HG03097 (cell line): ENCODE measurements around the gene TMEM134.

Experiments
- ATAC-seq: cut with Tn5 transposase; IDR thresholded peaks from one replicate; pipeline ENCODE4 v1.9.1; 2021; ENCODE audit not compliant: unreplicated experiment, low FRiP score

TMEM134 gene

GRCh38 chr11:67500831-67501715, 32.0 kb upstream of the TMEM134 start:
- no peak for ATAC-seq

- no peak for ATAC-seq
Observed at GRCh38 chr11:67500484-67500821, 31.4 kb upstream of the TMEM134 start.

GRCh38 chr11:67499808-67500483, 30.9 kb upstream of the TMEM134 start:
- ATAC-seq: no peak

DNA sequence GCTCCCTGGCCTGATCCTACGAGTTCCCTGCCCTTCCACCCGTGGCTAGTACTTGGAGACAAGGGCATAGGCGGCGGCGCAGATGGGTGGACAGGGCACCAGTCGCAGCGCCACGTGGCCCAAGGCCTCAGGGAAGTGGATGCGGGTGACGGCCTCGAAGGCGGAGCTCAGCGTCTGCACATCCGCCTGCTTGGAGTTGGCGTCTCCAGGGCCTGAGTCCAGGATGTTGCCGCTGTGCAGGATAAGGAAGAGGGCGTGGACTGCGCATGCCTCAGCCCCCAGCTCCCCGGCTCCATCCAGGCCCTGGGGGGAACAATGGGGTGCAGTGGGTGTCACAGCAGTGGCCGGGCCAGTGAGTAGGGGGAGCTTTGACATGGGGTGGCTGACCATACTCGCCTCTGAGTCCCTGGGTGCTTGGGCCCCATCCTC, 29.5 kb upstream of the TMEM134 start:
- no peak for ATAC-seq

DNA sequence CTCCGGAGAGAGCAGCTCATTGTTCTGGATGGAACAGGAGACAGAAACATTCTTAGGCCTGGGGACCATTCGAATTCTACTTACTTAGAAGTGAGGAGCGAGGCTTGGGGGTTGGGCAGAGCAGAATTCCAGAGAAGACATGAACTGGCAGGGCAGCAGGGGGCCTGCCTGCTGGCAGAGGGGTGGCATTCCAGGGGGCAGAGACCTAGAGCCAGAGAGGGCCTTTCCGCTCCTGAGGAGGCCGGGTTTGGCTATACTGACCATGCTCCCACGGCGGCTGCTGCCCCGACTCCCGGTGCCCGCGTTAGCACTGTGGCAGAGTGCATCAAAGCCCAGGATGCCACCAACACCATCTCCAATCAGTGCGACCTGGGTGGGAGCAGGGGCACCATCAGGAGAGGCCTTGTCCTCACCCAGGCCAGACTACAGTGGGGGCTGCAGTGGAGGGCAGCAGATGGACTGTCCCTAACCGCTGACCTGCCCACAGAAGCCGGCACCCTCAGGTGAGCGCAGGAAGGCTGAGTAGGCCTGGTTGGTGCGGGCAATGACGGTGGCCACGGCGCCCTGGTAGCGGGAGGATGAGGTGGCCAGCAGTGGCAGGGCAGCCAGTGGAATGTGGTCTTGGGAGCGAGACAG, 28.7 kb upstream of the TMEM134 start:
- no peak for ATAC-seq

DNA sequence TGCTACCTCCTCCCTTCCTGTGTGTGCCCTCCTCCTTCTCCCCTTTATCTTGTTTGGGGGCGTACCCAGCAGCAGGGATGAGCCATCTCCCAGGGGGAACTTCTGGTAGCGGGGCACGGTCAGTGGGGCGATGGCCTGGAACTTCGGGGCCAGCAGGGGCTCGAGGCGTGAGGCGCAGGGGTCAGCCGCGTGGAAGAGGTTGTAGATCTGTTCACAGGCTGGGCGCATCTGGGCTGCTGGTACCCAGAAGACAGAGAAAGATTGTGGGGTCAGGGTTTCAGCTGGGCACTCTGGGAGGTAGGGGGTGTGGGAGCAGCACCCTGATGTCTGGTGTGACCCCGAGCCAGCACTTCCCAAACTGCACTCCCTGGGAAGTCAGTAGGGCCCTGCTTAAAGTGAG, 27.1 kb upstream of the TMEM134 start:
- ATAC-seq: no peak

GRCh38 chr11:67495234-67496005, 26.4 kb upstream of the TMEM134 start:
- ATAC-seq: no peak

GRCh38 chr11:67494371-67495233, 25.6 kb upstream of the TMEM134 start:
- no peak for ATAC-seq

DNA sequence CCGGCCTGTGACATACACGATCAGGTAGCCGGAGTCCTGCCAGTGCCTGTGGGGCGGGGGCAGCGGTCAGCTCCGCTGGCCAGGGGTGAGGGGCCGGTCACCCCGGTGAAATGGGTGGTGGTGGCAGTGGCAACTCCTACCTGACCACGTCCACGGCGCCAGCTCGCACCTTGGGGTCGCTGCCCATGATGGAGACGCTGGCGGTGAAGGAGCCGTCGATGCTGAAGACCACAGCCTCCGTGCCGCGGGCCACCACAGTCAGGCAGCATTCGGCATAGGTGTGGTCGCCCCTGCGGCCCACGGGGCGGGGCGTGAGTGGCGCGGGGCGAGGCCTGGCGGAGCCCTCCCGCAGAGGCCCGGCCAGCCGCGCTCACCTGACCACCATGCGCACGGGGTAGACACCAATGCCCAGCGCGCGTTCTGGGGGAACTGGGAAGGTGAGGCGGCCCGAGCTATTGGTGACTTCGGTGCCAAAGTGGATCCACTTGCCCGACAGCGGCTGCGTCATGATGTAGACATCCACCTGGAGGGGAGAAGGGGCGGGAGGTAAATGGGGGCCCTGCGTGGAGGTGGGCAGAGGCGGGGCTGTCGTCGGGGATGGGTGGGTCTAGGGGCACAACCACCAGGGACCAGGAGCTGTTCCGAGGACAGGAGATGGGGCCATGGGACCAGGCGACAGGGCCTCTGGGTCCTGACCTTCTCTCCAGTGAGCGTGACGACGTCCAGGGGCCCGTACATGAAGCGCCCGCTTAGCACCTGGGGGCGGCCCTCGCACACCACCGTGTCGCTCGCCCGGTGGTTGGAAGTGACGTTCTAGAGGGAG, 24.7 kb upstream of the TMEM134 start:
- no peak for ATAC-seq

- ATAC-seq: no peak
Observed at GRCh38 chr11:67492801-67493547, 23.9 kb upstream of the TMEM134 start.

- ATAC-seq: no peak
Observed at GRCh38 chr11:67492069-67492727, 23.1 kb upstream of the TMEM134 start.

GRCh38 chr11:67491276-67492068, 22.4 kb upstream of the TMEM134 start:
- no peak for ATAC-seq

DNA sequence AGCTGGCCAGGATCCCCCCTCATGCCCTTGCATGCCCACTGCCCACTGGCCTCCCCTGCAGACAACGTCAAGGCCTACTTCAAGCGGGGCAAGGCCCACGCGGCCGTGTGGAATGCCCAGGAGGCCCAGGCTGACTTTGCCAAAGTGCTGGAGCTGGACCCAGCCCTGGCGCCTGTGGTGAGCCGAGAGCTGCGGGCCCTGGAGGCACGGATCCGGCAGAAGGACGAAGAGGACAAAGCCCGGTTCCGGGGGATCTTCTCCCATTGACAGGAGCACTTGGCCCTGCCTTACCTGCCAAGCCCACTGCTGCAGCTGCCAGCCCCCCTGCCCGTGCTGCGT, 21.6 kb upstream of the TMEM134 start:
- no peak for ATAC-seq

GRCh38 chr11:67489885-67490726, 21.1 kb upstream of the TMEM134 start:
- no peak for ATAC-seq

DNA sequence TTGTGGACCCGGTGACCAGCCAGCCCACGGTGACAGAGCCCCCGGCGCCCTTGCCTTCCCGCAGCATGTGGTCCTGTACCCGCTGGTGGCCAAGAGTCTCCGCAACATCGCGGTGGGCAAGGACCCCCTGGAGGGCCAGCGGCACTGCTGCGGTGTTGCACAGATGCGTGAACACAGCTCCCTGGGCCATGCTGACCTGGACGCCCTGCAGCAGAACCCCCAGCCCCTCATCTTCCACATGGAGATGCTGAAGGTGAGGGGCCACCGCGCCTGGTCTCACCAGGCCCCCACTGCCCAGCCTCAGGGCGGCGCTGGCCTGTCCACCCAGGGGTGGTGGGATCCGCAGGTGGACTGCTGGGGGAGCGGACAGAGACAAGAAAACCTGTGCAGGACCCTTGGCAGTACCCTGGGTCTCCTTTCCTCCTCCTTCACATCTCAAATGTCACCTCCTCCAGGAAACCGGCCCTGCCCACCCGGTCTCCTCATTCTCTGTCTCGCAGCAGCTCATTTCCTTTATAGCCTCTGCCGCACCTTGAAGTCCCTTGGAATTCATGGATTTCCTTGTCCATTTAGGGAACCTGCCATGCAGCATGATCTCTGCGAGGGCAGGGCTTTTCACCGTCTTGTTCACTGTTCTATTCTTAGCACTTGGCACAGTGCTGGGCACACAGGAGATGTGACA, 20.3 kb upstream of the TMEM134 start:
- ATAC-seq: no peak
